ENCODE data around the gene SOD2.
"Not testable (repeated sequence)": the region's sequence is repeated elsewhere in the genome, so short reads cannot be mapped to it uniquely, and the experiment has no call there.

SOD2 gene

GRCh38 chr6:159693128-159693893 is at the start of gene SOD2:
SOD2 (minus strand) TSS chr6:159693241; CDS start chr6:159693167, 74 bp downstream.
- no peak for DNase-seq (ENCODE audit: low read depth)

DNA sequence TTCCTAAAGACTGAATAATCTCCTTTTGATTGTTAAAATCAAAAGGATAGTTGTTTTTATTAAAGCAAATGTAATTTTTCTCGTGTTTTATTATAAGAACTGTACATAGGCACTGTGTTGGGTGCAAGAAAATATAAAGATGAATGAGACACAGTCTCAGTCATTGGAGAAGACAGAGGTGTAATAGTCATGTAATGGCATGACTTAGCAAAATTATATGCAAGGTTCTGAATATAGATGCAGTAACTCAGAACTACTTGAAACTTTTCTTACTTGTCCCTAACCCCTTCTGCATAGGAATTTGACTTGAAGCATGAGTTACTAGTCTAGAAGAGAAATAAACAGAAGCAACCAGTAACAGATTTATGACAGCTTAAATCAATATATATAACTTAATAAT is 49.1 kb upstream of the SOD2 start:
- no peak for DNase-seq (ENCODE audit: low read depth)

DNA sequence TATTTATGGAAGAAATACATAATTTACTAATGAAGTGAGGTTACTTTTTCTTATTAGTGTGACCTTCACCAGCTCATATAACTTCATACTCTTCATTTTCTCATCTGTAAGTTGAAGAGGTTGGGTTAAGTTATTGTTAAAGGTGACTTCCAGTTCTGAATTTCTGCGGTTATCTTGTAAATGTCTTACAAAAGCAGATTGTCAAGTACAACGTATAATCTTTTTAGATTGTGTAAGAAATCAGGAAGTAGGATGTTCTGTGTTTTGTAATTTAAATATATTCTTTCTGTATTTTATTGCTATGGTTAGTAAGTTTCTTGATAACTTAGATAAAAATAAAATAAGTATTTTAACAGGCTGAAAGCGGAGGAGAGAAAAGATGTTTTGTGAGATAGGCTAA is 46.3 kb upstream of the SOD2 start:
- DNase-seq (ENCODE audit: low read depth) = no peak

GRCh38 chr6:159736908-159737307 is 43.9 kb upstream of the SOD2 start:
- no peak for DNase-seq (ENCODE audit: low read depth)

GRCh38 chr6:159733395-159733794 is 40.4 kb upstream of the SOD2 start:
- DNase-seq (ENCODE audit: low read depth) = not testable (repeated sequence)

DNA sequence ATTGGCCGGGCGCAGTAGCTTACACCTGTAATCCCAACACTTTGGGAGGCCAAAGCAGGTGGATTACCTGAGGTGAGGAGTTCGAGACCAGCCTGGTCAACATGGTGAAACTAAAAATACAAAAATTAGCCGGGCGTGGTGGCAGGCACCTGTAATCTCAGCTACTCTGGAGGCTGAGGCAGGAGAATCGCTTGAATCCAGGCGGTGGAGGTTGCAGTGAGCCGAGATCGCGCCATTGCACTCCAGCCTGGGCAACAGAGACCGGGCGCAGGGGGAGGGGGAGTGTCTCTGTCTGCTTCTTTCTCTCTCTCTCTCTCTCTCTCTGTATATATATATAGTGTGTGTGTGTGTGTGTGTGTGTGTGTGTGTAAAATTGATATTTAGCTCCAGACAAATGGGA is 39.5 kb upstream of the SOD2 start:
- DNase-seq (ENCODE audit: low read depth) = not testable (repeated sequence)

- no peak for DNase-seq (ENCODE audit: low read depth)
Observed at GRCh38 chr6:159730332-159730676, 37.3 kb upstream of the SOD2 start.

GRCh38 chr6:159729598-159730331 is 36.7 kb upstream of the SOD2 start:
- no peak for DNase-seq (ENCODE audit: low read depth)

DNA sequence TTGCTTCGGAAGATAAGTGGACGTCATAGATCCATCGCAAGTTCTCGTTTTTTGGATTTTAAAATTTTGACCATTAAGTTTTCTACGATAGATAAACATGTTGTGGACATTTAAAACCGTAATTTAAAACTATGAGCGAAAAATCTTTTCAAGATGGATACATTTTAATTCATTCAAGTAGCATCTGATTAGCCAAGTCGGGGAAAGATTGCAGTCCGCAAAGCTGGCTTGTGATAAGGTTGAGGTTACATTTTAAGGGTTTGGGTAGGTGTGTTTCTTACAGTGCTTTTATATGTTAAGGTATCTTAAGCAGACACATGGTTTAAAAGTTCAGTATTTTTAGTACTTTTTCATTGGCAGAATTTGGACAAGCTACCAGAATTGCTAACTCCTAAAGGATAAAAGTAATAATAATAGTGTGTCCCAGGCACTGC is 35.5 kb upstream of the SOD2 start:
- no peak for DNase-seq (ENCODE audit: low read depth)

DNA sequence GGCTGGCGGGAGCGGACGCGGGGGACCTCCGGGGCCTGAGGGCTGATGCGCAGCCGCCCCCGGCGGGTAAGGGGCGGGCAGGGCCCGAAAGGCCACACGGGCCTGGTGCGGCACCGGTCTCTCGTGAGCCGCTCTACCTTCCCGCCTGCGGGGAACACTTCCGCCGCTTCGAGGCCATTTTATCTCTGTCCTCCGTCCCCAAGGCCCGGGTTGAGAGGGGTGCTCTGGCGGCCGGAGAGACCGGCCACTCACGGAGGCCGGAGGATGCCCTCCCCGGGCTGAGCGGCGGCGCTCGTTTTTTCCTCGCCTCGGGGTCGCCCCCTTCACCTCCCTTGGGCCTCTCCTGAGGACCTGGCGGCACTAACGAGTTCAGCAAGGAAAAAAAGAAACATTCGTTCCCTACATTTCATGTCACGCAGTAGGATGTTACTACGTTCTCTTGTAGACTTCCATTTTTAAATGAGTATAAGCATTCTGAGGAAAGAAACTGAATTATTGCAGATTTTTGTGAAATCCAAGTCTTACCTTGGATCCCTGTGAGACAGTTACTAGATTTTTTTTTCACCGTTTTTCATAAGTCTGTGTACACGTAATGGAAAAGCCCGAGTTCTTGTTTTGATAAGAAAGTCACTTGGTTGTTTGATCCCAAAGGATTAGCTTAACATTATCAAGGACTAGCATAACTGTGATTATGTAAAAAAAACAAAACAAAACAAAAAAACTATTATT is 34.8 kb upstream of the SOD2 start:
- no peak for DNase-seq (ENCODE audit: low read depth)

GRCh38 chr6:159726918-159727716 is 34.1 kb upstream of the SOD2 start, which contains the start of gene WTAP:
WTAP (plus strand) TSS chr6:159727506; CDS start chr6:159736266, 8,760 bp downstream.
- peak; percentile 86 for DNase-seq (ENCODE audit: low read depth)

DNA sequence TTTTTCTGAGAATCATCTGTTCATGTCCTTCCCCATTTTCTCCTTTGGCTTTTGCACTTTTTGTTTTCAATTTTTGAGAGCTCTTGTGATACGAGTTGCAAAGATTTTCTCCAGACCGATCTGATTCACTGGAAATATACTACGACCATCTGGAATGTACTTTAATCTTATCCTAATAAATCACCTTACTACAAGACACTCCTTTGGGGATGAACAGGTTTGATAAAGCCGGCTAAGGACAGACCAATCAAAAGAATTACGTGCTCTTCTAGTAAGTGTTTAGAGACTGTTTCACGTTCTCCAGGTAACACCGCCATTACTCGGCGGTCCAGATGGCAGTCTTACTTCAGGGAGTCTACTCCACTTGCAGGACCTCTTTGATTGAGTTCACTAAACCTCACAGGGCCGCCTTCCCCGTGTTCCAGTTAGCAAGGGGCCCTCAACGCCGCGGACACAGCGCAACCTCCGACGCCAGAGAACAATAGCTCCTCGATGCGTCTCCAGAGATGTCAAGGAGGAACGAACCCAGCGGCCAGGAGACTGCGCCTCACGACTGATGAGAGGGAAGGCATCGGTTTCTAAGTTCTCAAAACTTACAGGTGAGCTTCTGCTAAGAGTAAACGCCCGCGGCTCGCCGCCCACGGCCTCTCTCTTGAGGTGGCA is 33.3 kb upstream of the SOD2 start:
- DNase-seq (ENCODE audit: low read depth) = no peak

DNA sequence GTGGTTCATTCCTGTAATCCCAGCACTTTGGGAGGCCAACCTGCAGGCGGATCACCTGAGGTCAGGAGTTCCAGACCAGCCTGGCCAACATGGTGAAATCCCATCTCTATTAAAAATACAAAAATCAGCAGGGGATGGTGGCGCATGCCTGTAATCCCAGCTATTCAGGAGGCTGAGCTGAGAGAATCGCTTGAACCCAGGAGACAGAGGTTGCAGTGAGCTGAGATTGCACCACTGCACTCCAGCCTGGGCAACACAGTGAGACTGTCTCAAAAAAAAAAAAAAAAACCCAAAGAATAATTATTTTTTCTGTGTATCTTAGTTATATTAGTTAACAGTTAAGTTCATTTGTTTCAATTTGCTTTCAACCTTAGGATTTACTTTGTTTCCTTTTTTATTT is 32.2 kb upstream of the SOD2 start:
- not testable (repeated sequence) for DNase-seq (ENCODE audit: low read depth)

DNA sequence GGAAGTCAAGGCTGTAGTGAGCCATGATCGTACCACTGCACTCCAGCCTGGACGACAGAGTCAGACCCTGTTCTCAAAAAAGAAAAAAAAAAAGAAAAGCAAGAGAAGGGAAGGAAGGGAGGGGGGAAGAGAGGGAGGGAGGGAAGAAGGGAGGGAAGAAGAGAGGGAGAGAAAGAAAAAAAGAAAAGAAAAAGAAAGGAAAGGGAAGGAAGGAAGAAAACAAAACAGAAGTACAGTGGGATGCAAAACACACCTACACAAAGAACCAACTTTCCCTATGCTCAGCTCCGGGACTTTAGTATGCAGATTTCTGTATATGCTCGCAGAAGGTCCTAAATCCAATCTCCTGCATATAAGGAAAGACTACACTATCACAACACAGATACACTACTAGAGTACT is 31.7 kb upstream of the SOD2 start:
- no peak for DNase-seq (ENCODE audit: low read depth)

- no peak for DNase-seq (ENCODE audit: low read depth)
Observed at GRCh38 chr6:159723259-159723658, 30.2 kb upstream of the SOD2 start.

GRCh38 chr6:159722655-159723054 is 29.6 kb upstream of the SOD2 start:
- DNase-seq (ENCODE audit: low read depth) = no peak

- not testable (repeated sequence) for DNase-seq (ENCODE audit: low read depth)
Observed at GRCh38 chr6:159721981-159722380, 28.9 kb upstream of the SOD2 start.

DNA sequence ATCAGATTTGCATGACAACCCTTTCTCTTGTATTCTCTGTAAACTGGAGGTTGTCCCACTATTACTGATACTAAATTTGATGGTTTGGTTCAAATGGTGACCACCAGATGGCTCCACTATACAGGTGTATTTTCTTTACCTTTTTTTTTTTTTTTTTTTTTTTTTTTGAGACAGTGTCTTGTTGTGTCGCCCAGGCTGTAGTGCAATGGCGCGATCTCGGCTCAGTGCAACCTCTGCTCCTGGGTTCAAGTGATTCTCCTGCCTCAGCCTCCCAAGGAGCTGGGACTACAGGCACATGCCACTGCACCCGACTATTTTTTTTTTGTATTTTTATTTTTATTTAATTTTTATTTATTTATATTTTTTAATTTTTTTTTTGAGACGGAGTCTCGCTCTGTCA is 27.7 kb upstream of the SOD2 start:
- no peak for DNase-seq (ENCODE audit: low read depth)

- DNase-seq (ENCODE audit: low read depth) = no peak
Observed at GRCh38 chr6:159719287-159719686, 26.2 kb upstream of the SOD2 start.

- no peak for DNase-seq (ENCODE audit: low read depth)
Observed at GRCh38 chr6:159718634-159719033, 25.6 kb upstream of the SOD2 start.

Data from GM04504 (cell line).